ENCODE data around the gene SLC2A4. TPM values are rescaled to one million over a fixed set of nuclear protein-coding genes. Genes with fewer than 3 reads are reported as not detected.

The SLC2A4 gene
- polyA plus RNA-seq, 6 donors from 2014 or later: not detected

Other genes starting within 250 kb of the SLC2A4 start
- 1 to 10 TPM in 5 of 6 donors, under 1 TPM in 1; 0.66 to 3.0 (median 2.4) TPM for gene SLC16A13, start 245.7 kb upstream of the SLC2A4 start, polyA plus RNA-seq (ENCODE audit: low read depth in 6 of 6)
- gene SLC16A11, start 237.6 kb upstream of the SLC2A4 start, polyA plus RNA-seq (ENCODE audit: low read depth in 6 of 6): 1 to 10 TPM in 5 of 6 donors, not detected in 1; 1.8 to 3.6 (median 2.3) TPM
- gene CLEC10A, start 201.5 kb upstream of the SLC2A4 start, polyA plus RNA-seq (ENCODE audit: low read depth in 6 of 6): under 1 TPM in 1 of 6 donors, not detected in 5; 0.82 TPM
- gene ASGR2, start 166.9 kb upstream of the SLC2A4 start, polyA plus RNA-seq (ENCODE audit: low read depth in 6 of 6): not detected
- under 1 TPM in 1 of 6 donors, not detected in 5; 0.19 TPM for gene ASGR1, start 102.3 kb upstream of the SLC2A4 start, polyA plus RNA-seq (ENCODE audit: low read depth in 6 of 6)
- gene DLG4, start 61.9 kb upstream of the SLC2A4 start, polyA plus RNA-seq (ENCODE audit: low read depth in 6 of 6): under 1 TPM in 5 of 6 donors, not detected in 1; 0.06 to 0.29 (median 0.22) TPM
- 100 to 1,000 TPM in 1 of 6 donors, 10 to 100 TPM in 5; 63.9 to 102 (median 75.0) TPM for gene ACADVL, start 61.8 kb upstream of the SLC2A4 start, polyA plus RNA-seq (ENCODE audit: low read depth in 6 of 6)
- 10 to 100 TPM; 23.4 to 33.1 (median 25.5) TPM for gene DVL2, start 47.2 kb upstream of the SLC2A4 start, polyA plus RNA-seq (ENCODE audit: low read depth in 6 of 6)
- gene PHF23, start 42.3 kb upstream of the SLC2A4 start, polyA plus RNA-seq (ENCODE audit: low read depth in 6 of 6): 10 to 100 TPM; 11.9 to 24.2 (median 20.5) TPM
- gene GABARAP, start 39.3 kb upstream of the SLC2A4 start, polyA plus RNA-seq (ENCODE audit: low read depth in 6 of 6): 1,000 to 10,000 TPM in 4 of 6 donors, 100 to 1,000 TPM in 2; 833 to 1,381 (median 1,181) TPM
- gene CTDNEP1, start 30.0 kb upstream of the SLC2A4 start, polyA plus RNA-seq (ENCODE audit: low read depth in 6 of 6): 10 to 100 TPM; 44.6 to 90.2 (median 53.0) TPM
- 10 to 100 TPM; 54.2 to 94.8 (median 80.6) TPM for gene ELP5, start 29.5 kb upstream of the SLC2A4 start, polyA plus RNA-seq (ENCODE audit: low read depth in 6 of 6)
- 1 to 10 TPM in 5 of 6 donors, not detected in 1; 2.9 to 6.9 (median 4.8) TPM for gene CLDN7, start 19.2 kb upstream of the SLC2A4 start, polyA plus RNA-seq (ENCODE audit: low read depth in 6 of 6)
- gene YBX2, start 12.9 kb downstream of the SLC2A4 start, polyA plus RNA-seq (ENCODE audit: low read depth in 6 of 6): not detected
- gene EIF5A, start 25.9 kb downstream of the SLC2A4 start, polyA plus RNA-seq (ENCODE audit: low read depth in 6 of 6): 100 to 1,000 TPM; 195 to 802 (median 516) TPM
- 100 to 1,000 TPM; 103 to 131 (median 107) TPM for gene GPS2, start 33.6 kb downstream of the SLC2A4 start, polyA plus RNA-seq (ENCODE audit: low read depth in 6 of 6)
- 1 to 10 TPM in 5 of 6 donors, not detected in 1; 1.2 to 2.7 (median 1.9) TPM for gene NEURL4, start 47.6 kb downstream of the SLC2A4 start, polyA plus RNA-seq (ENCODE audit: low read depth in 6 of 6)
- 100 to 1,000 TPM; 117 to 177 (median 155) TPM for gene ACAP1, start 54.8 kb downstream of the SLC2A4 start, polyA plus RNA-seq (ENCODE audit: low read depth in 6 of 6)
- gene KCTD11, start 70.4 kb downstream of the SLC2A4 start, polyA plus RNA-seq (ENCODE audit: low read depth in 6 of 6): 10 to 100 TPM in 2 of 6 donors, 1 to 10 TPM in 4; 3.3 to 13.2 (median 8.3) TPM
- not detected for gene TMEM95, start 73.4 kb downstream of the SLC2A4 start, polyA plus RNA-seq (ENCODE audit: low read depth in 6 of 6)
- 1 to 10 TPM; 1.2 to 4.2 (median 2.5) TPM for gene TNK1, start 99.4 kb downstream of the SLC2A4 start, polyA plus RNA-seq (ENCODE audit: low read depth in 6 of 6)
- gene PLSCR3, start 112.8 kb downstream of the SLC2A4 start, polyA plus RNA-seq (ENCODE audit: low read depth in 6 of 6): 10 to 100 TPM; 43.1 to 73.4 (median 59.1) TPM
- gene TMEM256, start 122.4 kb downstream of the SLC2A4 start, polyA plus RNA-seq (ENCODE audit: low read depth in 6 of 6): 10 to 100 TPM; 73.4 to 90.2 (median 81.3) TPM
- gene NLGN2, start 126.1 kb downstream of the SLC2A4 start, polyA plus RNA-seq (ENCODE audit: low read depth in 6 of 6): not detected
- not detected for gene SPEM1, start 138.6 kb downstream of the SLC2A4 start, polyA plus RNA-seq (ENCODE audit: low read depth in 6 of 6)
- gene SPEM2, start 143.9 kb downstream of the SLC2A4 start, polyA plus RNA-seq (ENCODE audit: low read depth in 6 of 6): not detected
- gene SPEM3, start 147.1 kb downstream of the SLC2A4 start, polyA plus RNA-seq (ENCODE audit: low read depth in 6 of 6): not detected
- 10 to 100 TPM in 5 of 6 donors, 1 to 10 TPM in 1; 9.6 to 19.8 (median 13.5) TPM for gene TMEM102, start 153.7 kb downstream of the SLC2A4 start, polyA plus RNA-seq (ENCODE audit: low read depth in 6 of 6)
- under 1 TPM in 1 of 6 donors, not detected in 5; 0.16 TPM for gene FGF11, start 157.8 kb downstream of the SLC2A4 start, polyA plus RNA-seq (ENCODE audit: low read depth in 6 of 6)
- gene CHRNB1, start 163.3 kb downstream of the SLC2A4 start, polyA plus RNA-seq (ENCODE audit: low read depth in 6 of 6): 10 to 100 TPM; 12.6 to 21.6 (median 15.6) TPM
- 10 to 100 TPM in 4 of 6 donors, 1 to 10 TPM in 2; 5.3 to 19.2 (median 10.5) TPM for gene ZBTB4, start 197.9 kb downstream of the SLC2A4 start, polyA plus RNA-seq (ENCODE audit: low read depth in 6 of 6)
- under 1 TPM in 2 of 6 donors, not detected in 4; 0.14 to 0.39 TPM for gene SLC35G6, start 199.7 kb downstream of the SLC2A4 start, polyA plus RNA-seq (ENCODE audit: low read depth in 6 of 6)
- 10 to 100 TPM; 13.6 to 88.9 (median 47.1) TPM for gene POLR2A, start 202.6 kb downstream of the SLC2A4 start, polyA plus RNA-seq (ENCODE audit: low read depth in 6 of 6)